Lower leg skin (tissue), 3 donors: ENCODE measurements around the gene ZNF385D.

Experiments
- CTCF ChIP-seq, 3 donors: fragments of 450-650 bp; IDR thresholded peaks; one replicate each; pipeline ENCODE4 v1.5.1; 2016; ENCODE audit warnings: antibody characterized with exemption in 3 of 3, mild to moderate bottlenecking in 3 of 3, moderate library complexity in 2 of 3
- POLR2A ChIP-seq, 2 donors: fragments of 450-650 bp; IDR thresholded peaks; one replicate each; pipeline ENCODE4 v1.6.1; 2016 to 2017; ENCODE audit warnings: antibody characterized with exemption in 2 of 2, mild to moderate bottlenecking in 1 of 2, moderate library complexity in 1 of 2

GRCh38 chr3:21703291-21703690, 47.7 kb downstream of the ZNF385D start:
- TF ChIP-seq CTCF (IDR thresholded peaks at IDR 0.05) = no peak
- no peak for TF ChIP-seq POLR2A (IDR thresholded peaks at IDR 0.05)
